ENCODE results near the gene CYP39A1.

The CYP39A1 gene

GRCh38 chr6:46618726-46619125 lies 33.9 kb downstream of the CYP39A1 start:
- no peak for DNase-seq (ENCODE audit: extremely low read depth, low read depth)

GRCh38 chr6:46612645-46613044 lies 40.0 kb downstream of the CYP39A1 start:
- TF ChIP-seq, protein P1, sequence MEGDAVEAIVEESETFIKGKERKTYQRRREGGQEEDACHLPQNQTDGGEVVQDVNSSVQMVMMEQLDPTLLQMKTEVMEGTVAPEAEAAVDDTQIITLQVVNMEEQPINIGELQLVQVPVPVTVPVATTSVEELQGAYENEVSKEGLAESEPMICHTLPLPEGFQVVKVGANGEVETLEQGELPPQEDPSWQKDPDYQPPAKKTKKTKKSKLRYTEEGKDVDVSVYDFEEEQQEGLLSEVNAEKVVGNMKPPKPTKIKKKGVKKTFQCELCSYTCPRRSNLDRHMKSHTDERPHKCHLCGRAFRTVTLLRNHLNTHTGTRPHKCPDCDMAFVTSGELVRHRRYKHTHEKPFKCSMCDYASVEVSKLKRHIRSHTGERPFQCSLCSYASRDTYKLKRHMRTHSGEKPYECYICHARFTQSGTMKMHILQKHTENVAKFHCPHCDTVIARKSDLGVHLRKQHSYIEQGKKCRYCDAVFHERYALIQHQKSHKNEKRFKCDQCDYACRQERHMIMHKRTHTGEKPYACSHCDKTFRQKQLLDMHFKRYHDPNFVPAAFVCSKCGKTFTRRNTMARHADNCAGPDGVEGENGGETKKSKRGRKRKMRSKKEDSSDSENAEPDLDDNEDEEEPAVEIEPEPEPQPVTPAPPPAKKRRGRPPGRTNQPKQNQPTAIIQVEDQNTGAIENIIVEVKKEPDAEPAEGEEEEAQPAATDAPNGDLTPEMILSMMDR (IDR thresholded peaks at IDR 0.05; ENCODE audit: low read depth, low read length): no peak
- no peak for DNase-seq (ENCODE audit: extremely low read depth, low read depth)

More at GRCh38 chr6:46618726-46619125, 33.9 kb downstream of the CYP39A1 start:
- TF ChIP-seq, protein P1 (IDR thresholded peaks at IDR 0.05; ENCODE audit: low read depth, low read length): no peak

DNA sequence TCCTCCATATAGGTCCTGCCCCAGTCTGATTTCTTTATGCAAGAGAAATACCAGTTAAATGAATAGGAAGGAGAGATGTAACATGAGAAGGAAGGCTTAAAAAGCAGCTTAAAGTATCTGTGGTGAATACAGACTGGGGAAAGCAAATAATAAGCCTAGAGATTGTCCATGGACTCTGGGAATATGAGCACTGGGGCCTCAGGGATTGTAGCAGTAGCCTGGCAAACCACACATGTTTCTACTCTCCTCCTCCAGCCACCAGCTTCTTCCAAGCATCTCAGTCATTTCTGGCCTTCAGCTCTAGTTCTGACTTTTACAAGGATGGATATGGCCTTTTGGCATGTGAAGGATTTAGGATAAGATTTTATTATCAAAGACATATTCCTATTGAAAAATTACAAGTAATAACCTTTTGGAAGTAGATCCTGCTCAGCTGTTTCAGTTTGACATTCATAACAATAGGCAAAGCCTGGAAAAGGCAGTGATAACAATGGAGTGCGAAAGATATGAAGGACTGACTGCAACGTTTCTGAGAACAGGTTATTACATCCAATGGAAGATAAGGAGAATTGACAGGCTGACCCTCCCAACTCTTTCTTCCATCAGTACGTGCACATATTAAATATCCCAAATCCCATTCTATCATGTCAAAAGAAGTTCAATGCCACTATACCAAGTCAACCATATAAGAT lies 41.6 kb downstream of the CYP39A1 start:
- no peak for DNase-seq (ENCODE audit: extremely low read depth, low read depth)
- TF ChIP-seq, protein P1 (IDR thresholded peaks at IDR 0.05; ENCODE audit: low read depth, low read length): no peak

- DNase-seq (ENCODE audit: extremely low read depth, low read depth): no peak
- TF ChIP-seq, protein P1 (IDR thresholded peaks at IDR 0.05; ENCODE audit: low read depth, low read length): no peak
Observed at GRCh38 chr6:46606338-46606737, 46.3 kb downstream of the CYP39A1 start.

- TF ChIP-seq, protein P1 (IDR thresholded peaks at IDR 0.05; ENCODE audit: low read depth, low read length): no peak
- no peak for DNase-seq (ENCODE audit: extremely low read depth, low read depth)
Observed at GRCh38 chr6:46605091-46605797, 47.4 kb downstream of the CYP39A1 start.

DNA sequence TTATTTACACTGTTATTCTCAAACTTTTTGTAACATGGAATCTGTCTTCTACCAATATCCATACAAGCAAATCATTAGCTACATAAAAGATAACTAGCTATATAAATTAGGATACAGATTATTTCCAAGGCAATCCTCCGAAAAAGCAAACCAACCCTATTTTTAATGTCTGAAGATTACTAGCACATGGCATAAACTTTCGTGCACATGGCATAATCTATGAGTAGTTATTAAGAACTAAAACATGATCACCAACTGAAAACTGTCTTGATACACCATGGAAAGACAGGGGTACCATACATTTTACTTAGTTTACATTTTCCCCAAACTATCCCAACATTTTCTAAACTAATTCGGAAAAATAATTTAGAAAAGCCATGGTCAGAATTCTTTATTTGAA lies 54.4 kb downstream of the CYP39A1 start:
- TF ChIP-seq, protein P1 (IDR thresholded peaks at IDR 0.05; ENCODE audit: low read depth, low read length): no peak
- no peak for DNase-seq (ENCODE audit: extremely low read depth, low read depth)

GRCh38 chr6:46592740-46593139 lies 59.9 kb downstream of the CYP39A1 start:
- DNase-seq (ENCODE audit: extremely low read depth, low read depth): no peak
- TF ChIP-seq, protein P1 (IDR thresholded peaks at IDR 0.05; ENCODE audit: low read depth, low read length): no peak
